D341Med (cell line): ENCODE data around the gene ELP5.

Experiments used
- DNase-seq: peaks from one replicate; pipeline ENCODE4 v3.0.0; 2012; ENCODE audit warnings: low spot score

Gene ELP5, protein sequence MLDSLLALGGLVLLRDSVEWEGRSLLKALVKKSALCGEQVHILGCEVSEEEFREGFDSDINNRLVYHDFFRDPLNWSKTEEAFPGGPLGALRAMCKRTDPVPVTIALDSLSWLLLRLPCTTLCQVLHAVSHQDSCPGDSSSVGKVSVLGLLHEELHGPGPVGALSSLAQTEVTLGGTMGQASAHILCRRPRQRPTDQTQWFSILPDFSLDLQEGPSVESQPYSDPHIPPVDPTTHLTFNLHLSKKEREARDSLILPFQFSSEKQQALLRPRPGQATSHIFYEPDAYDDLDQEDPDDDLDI

DNA sequence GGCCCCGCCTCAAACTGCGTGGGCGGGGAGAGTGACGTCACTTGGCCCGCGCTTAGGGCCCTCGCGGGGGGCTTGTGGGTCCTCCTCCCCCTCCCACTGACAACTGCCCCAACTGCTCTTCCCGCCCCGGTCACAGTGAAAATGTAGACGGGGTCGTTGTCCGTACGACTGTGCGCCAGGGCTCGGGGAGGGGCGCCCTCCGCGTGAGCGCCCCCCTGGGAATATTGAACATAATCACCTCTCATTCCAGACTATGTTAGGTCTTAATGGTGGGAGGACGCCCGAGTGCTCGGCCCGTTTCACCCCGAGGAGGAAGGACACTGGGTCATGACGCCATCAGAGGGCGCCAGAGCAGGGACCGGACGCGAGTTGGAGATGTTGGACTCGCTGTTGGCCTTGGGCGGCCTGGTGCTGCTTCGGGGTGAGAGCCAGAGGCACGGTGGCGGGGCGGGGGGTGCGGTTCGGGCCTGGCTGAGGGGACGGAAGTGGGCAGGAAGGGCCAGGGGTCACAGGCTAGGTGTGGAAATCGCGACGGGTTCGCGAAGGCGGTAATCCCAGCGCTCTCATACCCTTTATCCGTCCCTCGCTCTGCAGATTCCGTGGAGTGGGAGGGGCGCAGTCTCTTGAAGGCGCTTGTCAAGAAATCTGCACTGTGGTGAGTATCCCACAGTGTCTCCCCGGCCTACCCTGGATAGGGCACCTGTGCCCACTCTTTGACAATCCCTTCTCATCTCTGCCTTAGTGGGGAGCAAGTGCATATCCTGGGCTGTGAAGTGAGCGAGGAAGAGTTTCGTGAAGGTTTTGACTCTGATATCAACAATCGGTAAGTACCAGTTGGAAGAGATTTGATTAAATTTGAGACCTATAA lies at the start of gene ELP5:
TSS of gene ELP5 (plus strand) at position 40 of the 868 bp plus-strand sequence. CDS start at position 376, 336 bp downstream.
- DNase-seq = peak; percentile 81

DNA sequence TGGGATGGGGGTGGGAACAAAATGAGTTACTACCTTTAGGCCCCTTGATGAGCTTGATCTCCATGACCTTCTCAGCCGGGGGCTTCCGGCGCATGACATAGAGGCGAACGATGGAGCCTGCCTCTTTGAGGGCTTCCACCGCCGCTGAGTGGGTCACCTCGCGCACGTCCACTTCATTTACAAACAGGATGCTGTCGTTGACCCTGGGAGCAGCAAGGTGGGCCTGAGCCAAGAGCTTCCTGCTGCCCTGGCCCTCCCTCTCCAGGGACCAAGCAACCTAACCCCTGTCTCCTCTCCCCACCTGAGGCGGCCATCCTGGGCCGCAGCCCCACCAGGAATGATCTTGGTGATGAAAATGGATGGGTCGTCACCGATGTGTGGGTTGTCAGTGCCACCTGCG lies 48.6 kb upstream of the ELP5 start:
- DNase-seq = no peak

DNA sequence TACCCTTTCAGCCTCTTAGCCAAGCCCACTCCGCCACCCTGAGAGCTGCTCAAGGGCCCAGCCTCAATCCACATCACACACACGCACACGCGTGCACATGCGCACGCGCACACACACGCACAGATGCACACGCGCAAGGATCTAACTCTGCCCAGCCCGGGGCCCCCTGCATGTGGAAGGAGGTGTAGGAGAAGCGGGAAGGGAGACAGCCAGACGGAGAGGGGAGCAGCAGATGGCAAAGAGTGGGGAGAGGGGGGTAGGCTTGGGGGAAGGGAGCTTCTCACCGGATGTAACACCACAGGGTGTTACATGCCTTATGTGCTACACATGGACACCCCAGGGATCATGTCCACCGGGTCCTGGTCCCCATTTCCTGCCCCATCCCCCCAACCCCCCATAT lies 47.7 kb upstream of the ELP5 start:
- DNase-seq = peak; percentile 54

DNA sequence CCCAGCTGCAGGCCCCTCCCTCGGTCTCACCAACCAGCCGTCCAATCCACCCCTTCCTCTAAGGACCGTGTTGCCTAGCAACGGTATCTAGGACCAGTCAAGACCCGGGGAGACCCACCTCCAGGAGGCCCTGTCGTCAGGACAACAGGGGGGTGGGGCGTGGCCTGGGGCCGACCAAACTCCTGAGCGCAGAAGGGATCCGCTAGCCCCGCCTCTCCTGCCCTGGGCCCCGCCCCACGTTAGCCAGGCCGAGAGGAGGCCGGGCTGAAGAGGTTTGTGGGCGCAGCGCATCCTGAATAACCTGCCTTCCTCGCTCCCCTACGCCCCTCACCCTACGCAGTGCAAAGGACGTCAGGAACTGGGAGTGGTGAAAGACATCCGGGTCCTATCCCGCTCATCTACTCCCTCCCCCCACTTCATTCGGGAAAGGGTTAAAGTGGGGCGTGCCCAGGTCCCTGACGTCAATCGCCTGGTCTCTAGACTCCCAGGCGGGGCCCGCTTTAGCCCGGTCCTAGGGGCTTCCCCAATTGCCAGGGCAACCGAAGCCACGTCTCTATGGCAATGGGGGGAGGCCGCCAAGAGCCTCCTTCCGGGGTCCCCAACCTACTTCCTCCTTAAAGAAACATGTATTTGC lies 47.1 kb upstream of the ELP5 start:
- peak; percentile 64 for DNase-seq

DNA sequence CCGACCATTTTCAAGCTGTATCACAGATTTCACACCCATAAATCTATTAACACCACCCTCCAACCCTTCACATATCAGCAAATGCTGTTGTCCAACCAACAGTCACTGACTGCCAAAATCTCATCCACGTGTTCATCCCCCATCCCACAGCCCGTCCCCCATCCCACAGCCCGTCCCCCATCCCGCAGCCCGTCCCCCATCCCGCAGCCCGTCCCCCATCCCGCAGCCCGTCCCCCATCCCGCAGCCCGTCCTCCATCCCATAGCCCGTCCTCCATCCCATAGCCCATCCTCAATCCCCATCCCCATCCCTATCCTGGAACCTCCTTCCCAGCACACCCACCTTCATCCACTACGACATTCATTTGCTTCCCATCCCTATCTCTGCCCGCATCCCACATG lies 46.5 kb upstream of the ELP5 start:
- DNase-seq = no peak

DNA sequence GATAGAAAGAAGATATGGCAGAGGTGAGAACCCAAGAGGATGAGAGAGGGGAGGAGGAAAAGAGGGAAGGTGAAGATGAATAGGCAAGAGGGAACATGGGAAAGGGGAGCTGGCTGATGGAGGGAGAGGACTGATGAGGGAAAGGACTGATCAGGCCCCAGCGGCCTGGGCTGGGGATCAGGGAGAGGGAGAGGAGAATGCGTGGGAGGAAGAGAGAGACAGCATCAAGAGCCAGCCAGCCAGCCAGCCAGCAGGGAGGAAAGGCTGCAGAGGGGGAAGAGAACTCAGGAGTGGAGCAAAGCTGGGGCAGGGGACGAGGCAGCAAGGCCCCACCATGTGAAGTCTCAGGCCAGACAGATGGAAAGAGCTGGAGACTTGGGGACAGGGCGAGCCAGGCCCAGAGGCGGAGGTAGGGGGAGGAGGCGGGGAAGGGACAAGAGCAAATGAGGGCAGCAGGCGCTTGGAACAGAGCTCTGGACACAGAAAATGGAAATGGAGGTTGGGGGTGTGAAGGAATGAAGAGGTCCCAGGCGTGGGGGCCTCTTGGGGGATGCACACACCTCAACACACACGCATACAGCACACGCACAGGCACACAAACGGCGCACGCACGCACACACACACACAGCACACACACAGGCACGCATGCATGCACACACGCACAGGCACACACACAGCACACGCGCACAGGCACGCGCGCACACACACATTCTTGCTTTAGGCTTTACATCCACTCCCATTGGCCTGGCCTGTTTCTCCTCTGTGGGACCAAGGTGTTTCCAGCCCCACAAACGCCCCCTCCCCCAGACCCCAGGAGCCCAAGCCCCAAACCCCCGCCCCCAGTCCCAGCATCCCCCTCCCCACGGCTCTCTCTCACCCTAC lies 44.7 kb upstream of the ELP5 start:
- DNase-seq = no peak

DNA sequence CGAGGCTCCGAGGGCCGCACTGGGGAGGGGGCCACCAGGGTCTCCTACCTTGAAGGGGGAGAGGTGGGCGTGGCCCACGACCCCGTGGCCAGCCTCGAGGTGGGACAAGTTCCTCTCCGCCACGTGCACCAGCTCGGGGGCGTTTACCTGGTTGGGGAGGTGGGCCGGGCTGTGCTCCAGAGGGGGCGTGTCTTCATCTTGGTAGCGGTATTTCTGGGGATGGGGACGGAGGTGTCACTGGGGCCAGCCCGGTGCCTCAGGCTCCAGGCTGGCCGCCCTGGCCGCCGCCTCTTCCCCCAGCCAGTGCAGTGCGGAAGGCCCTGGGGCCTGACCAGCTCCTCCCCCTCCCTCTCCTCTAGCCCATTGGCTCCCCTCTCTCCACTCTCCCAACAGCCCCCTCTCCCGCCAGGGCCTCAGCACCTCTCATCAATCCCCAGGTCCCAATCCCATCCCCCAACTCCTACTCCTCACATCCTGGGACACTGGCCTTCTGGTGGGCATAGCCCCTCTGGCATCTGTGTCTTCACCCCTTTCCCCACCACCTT lies 43.9 kb upstream of the ELP5 start:
- no peak for DNase-seq

DNA sequence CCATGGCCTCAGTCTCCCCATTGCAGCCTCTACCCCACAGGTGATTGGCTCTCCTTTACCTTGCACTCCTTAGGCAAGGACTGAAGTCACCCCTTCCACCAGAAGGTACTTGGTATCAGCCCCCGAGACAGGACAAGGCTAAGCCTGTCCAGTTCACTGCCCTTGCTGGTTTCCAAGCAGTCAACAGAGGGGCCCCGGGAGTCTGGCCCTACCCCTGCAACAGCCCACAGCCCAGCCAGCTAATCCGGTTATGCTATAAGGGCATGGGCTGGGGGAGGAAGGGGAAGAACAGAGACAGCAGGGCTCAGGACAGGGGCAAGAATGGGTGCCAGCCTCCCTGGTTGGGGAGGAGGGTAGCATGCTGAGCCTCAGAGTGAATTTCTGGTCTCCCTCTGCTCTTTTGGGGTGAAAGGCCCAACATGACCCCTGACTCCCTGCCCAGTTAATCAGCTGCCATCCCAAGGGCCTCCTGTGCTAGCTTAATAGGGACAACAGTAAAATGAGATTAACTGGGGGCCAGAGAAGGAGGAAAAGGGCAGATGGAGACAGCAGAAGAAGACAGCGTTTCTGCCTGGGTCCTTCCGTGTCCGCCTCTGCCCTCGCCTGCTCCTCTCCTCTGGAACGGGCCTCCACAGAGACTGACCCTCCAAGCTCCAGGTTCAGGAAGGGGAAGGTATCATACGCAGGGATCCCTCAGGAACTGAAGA lies 43.1 kb upstream of the ELP5 start:
- no peak for DNase-seq

DNA sequence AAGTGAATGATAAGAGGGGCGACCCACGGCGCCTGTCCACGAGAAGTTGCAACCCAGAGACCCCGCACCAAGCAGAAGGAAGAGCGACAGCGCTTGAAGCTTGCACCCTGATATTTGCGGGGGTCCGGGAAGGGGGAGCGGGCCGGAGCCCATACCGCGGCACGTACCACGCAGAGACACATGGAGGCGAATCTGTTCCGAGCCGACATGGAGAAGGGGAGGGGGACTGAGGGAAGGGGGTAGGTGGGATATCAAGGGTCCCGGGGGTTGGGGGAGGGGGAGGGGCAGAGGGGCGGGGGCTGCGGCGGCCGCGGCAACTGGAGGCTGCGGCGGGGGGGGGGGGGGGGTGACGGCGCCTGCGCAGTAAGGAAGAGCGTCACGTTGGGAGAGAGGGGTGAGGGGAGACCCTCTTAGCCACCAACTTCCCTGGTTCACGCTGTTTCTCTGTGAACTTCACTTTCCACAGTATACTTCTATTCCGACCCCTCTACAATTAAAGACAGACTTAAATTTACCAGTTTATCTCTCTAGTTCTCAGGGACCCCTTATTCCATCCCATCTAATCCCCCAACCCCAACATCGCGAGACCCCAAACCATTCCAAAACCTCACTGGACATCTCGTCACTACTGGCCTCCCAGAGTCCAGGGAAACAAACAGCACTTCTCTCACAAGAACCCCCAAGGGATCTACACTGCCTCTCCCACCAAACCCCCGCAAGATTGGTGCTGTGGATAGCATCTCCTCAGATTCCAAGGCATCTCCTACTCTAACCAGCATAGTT lies 40.3 kb upstream of the ELP5 start:
- no peak for DNase-seq

DNA sequence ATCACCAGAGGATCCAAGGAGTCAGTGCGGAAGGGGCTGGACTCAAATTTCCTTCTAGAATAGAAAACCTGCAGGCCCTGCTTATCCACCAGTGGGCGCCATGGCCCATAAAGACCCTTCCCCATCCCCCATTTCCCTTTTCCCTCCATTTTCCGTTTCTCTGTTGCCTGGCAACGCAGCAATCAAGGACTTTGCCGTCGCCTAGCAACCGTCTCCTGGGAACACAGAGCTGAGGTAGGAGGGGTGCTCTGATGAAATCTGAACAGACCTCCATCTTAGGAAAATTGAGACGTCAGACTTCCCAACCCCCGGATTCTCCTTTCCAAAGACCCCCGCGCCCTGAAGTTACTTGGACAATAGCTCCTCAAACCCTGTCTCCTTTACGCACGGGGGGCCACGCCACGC lies 38.1 kb upstream of the ELP5 start:
- peak; percentile 67 for DNase-seq

DNA sequence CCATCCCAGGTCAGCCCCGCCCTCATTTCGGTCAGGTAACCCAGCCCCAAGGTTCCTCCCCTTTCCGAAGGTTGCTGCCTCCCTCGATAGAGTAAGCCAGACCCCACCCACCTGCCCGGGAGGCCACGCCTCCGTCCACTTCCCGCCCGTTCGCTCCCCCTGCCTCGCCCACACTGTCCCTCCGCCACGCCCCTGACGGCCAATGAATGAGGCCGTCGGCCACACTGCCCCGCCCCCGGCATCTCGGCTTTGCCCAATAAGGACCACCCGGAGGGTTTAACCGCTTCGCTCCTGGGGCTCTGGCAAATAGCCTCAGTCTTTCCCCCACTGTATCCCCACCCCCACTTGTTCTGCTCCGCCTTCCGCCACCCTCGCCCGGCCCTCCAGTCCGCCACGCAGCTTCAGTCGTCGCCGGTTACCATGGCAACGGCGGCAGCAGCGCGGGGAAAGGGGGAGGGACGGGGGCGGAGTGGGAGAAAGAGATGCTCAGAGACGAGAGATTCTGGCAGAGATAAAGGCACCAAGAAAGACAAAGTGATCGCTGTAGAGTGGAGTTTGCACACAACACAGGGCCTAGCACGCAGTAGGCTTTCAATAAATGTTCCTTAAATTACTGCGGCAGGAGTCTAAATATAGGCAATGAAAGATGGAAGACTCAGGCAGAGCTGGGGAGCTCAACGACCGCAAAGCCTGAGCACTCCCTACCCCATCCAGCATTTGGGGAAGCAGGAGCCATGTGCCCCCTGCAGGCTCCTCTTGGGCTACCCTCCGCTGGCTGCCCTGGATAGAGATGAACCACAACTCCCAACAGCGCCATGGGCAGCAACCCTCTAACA lies 37.5 kb upstream of the ELP5 start:
- peak; percentile 85 for DNase-seq

DNA sequence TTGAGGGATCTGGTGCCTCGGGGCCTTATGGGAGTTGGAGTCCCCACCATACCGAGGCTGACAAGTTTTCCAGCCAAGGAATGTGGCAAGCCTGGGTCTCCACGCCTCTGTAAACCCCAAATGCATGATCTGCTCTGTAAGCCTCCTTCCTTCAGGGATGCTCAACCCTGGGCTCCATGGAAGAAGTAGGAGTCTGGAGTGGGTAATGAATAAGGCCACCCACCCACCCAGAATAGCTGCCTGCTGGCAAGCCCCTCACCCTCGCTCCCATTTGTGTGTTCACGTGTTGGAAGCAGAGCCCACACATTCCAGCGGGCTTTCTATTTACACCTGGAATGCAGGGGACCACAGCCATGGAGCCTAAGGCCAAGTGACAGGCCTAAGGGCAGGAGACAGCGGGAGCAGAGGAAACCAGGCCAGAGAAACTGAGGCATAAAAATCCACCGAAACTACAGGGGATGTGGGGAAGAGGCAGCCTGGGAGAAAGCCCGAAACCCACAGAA lies 36.8 kb upstream of the ELP5 start:
- no peak for DNase-seq

DNA sequence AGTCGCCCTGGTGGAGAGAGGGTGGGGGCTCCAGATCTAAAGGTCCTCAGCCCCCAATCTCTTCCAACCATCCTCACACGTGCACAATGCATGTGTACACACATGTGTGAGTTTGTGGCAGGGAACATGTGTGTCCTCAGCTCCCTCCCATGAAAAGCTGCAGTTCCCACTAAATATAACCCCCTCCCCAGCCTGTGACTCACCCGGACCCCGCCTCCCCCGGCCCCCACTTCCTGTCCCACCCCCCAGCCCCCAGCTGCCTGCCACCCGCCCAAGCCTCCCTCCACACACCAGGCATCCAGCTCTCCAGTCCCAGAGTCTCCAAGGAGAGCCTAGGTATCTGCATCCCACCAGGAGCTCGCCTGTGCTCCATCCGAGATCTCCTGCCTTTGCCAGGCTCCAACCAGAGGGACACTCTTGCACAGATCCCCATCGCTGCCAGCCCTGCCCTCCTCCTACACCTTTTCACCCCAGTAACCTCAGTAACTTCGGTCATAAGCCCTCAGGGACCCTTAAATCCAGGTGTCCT lies 36.3 kb upstream of the ELP5 start:
- DNase-seq = no peak

DNA sequence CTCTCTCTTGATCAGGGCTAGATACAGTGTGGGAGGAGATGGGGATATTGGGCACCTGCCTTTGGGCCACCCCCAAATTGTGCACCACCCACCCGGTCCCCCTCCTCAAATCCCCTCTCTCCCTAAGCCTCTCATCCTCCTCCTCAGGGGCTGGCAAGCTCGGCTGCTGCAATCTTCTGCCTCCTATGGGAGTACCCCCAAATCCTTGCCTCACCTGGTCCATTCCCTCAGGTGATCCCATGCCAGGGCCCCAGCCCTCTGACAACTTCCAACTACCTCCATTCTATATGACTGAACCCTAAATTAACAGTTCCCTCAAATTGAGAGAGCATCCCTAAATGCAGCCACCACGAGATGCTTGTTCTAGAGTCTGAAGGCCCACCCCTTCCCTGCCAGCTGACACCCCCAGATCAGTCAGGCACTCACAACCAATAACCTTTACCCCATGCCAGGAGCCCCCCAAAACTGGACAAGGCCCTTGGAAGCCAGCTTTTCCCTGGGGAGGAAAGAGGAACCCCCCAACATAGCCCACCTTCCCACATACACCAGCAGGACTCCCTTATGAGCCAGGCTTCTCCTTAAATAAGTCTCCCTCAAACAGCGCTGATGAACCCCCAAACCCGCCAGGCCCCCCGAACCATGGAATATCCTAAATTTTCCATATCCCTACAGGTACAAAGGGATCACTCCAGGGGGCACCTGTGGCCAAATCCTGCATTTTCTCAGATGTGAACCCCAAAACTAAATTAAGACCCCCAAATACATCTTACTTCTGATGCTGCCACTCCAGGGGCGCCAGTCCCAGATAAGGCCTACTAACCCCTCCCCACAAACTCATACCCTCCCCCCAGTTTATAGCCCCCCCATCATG lies 35.5 kb upstream of the ELP5 start:
- DNase-seq = no peak

DNA sequence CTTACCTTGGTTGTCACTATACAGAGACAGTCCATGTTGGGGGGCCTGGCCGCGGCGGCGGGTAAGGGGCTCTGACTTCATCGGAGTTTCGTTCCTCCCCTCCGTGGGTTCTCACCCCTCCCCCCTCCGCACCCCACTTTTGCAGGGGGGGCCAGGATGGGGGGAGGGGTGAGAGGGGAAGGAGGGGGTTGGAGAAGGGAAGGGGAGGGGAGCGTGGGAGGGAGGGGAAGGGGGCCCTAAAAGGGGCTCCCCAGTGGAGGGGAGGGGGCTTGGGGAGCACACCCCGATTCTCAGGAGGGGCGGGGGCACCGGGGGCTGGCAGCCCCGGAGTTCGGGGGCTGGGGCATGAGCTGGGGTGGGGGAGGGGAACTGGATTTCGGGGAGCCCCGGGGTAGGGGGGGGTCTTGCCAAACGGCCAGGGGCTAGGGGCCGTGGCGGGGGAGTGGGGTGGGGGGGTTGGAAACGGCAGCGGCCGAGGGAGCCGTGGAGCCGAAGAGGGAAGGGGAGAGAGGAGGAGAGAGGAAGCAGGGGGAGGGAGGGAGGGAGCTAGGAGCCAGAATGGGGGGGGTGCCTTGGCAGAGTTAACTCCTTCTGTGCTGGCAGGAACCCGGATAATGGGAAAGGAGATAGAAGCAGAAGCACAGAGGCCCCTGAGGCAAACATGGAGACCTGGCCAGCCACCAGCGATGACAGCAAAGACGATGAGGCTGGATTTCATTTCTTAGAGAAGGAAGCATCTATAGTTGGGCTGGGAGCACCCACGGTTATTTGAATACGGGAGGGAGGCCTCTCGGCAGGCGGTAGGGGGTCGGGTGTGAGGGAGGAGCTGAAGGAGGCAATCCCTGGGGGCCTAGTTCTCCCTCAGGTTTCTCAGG lies 34.7 kb upstream of the ELP5 start:
- DNase-seq = peak; percentile 50

DNA sequence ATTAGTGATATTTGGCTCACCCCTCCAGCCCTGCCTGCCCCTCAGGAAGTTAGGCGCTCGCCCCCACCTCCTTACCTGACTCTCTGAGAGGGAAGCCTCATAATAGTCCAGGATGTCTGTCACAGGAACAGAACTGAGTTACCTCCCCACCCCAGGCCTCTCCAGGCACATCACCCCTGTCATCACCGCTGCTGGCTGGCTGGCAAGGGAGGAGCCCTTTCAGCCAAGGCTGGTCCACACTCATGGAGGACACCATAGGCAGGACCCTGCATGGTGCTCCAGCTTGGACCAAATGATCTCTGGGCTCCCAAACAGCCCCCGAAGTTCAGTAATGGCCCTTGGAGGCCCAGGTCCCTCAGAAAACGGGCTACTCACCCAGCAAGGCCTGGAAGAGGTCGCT lies 33.8 kb upstream of the ELP5 start:
- DNase-seq = no peak

DNA sequence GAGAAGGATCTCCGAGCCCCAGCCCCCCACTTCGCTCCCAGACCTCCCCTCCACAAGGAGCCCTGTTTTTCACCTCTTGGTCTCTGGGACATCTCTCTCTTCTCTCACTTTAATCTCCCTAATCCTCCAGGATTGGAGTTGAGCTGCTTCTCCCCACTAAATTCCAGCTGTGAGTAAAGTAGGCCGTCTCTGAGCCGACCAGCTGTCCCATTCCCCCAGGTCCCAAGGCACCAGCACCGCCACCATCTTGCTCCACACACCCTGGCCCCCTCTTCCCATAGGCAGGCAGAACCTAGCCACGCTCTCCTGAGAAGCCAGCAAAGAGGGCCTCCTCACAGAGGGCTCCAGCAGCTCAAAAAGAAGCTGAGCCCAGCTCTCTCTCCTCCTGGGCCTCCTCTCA lies 33.3 kb upstream of the ELP5 start:
- DNase-seq = peak; percentile 62
